GM10847 (cell line): ENCODE data around the gene RPL13.

Source experiments
- POLR2A ChIP-seq: IDR thresholded peaks from 2 replicates; pipeline ENCODE4 v1.6.1; 2011; ENCODE audit not compliant: insufficient read length; ENCODE audit errors: extremely low read depth

The RPL13 gene

DNA sequence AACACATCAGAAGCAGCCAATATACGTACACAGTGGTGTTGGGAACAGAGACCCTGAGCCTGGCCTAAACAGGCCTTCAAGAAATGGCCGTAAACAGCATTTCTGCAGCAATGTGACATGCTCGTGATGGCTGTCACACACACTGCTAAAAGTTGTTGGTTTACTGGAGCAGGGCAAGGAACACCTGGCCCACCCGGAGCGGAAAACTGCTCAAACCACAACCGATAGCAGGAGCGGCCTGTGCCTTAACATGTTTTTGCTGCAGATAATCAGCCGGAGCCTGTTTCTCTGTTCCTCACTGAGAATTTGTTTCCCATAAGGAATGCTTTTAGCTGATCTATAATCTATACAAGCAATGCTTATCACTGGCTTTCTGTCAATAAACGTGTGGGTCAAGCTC lies 47.0 kb downstream of the RPL13 start:
- TF ChIP-seq POLR2A, result no peak

DNA sequence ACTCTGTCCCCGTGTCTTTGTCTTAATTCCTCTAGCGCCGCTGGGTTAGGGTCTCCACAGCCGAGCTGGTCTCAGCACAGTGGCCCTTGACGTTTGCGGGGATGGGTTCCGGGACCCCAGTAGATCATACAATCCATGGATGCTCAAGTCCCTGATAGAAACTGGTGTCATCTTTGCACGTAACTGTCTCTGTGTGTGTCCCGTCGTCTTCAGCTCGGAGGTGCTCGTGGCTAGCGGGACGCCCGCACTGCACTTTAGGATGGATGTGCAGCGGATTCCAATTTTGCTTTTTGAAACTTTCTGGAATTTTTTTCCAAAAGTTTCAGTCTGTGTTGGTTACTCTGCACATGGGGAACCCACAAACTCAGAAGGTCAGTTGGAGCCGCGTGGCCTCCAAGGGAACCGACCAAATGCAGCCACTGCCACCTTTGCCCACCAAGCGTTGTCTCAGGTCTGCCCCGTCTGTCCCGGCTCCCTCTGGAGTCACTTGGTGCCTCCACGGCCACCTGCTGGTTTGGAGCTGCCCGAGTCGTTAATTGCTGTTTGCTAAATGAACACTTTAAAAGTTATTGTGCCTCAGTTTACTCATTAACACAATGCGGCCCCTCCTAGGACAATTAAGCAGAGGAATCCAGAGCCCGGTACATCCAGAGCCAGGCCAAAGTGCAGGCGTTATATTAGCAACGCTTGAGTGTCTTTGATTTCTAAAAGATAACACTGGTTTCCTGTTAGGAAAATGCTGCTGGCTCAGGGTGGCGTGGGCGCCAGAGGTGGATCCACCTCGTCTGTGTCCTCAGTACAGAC lies 47.7 kb downstream of the RPL13 start:
- no peak for TF ChIP-seq POLR2A

DNA sequence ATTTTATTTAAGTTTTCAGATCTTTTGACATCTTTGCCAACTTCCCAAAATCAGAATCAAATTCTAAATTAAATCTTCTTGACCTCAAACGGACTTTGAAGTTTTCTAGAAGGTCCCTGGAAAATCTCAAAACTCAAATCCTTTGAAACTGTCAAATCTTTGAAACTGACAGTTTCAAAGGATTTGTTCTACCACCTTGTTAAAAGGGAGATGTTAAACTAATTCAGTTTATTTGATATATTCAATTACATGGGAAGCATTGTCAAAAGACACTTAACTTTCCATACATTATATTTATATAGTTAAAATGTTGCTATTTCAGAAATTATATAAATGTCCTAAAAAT lies 49.6 kb downstream of the RPL13 start:
- TF ChIP-seq POLR2A, result no peak

DNA sequence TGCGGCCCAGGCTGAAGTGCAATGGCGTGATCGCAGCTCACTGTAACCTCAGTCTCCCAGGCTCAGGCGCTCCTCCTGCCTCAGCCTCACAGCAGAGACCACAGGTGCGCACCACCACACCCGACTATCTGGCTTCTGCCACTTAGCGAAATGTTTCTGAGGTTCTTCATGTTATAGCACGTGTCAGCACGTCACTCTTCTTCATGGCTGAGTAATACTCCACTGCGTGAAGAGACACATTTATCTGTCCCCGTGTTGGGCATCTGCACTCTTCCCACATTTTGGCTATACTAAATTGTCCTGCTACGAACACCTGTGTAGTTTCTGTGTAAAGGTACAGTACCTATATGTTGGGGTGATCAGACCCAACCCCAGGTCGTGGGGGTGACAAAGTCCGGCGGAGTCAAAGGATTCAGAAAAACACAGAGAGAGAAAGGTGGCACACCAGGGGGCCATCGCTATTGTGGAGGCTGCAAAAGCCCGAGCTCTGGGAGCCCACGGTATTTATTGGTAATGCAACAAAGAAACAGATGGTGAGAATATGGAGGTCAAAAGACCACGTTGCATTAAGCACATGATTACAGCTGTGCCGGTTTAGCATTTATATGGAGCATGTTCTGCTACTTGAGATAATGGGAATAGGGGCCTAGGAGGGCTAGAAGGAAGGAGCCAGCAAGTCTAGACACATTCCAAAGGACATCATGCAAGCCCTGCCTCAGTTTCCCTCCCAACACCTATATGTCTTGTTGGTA lies 52.1 kb downstream of the RPL13 start:
- no peak for TF ChIP-seq POLR2A

DNA sequence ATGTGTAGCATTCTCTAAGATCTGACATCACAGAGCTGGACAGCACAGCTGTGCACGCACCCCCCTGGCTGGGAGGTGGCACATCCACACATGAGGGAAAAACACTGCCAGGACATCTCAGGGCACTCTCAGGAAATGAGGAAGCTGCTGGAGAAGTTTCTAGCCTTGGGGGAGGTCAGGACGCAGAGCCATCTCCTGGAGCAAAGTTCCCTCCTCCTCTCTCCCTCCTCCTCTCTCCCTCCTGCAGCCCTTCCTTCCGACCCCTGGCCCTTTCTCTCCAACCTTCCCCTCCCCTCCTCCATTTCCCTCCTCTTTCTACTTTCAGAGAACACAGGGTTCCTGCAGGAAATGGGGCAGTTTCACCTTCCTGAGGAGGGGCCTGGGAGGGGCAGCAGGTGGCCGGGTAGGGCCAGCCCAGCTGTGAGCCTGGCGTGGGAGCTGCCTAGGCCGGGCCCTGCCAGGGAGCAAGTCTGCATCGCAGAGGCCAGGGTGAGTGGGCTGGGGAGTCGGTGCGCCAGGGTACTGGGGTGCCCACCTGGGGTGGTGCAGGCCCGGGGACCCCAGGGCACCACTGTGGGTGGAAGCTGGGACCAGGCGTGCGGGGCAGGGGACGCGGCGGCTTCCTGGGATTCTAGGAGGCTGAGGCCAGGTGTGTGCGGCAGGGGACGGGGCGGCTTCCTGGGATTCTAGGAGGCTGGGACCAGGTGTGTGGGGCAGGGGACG lies 52.9 kb downstream of the RPL13 start, which contains the start of gene DPEP1:
TSS of gene DPEP1 (plus strand) at position 412 of the 723 bp plus-strand sequence. CDS start 16,769 bp downstream, outside the sequence.
- no peak for TF ChIP-seq POLR2A

DNA sequence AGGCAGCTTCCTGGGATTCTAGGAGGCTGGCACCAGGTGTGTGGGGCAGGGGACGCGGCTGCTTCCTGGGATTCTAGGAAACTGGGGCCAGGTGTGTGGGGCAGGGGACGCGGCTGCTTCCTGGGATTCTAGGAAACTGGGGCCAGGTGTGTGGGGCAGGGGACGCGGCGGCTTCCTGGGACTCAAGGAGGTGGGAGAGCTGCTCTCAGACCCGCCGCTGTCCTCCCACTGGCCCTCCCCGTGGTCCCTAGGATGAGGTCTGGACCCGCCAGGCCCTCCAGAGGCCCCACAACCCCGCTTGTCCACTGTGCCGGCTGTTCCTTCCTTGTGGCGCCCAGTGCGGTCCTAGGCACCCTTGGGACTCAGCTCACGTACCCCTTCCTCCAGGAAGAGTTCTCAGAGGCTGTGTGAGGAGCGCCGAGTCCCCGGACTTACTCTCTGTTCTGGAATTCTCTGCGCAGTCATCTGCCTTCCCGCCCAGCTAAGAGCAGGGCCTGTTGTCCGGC lies 53.5 kb downstream of the RPL13 start:
- TF ChIP-seq POLR2A, result no peak
